ENCODE results near the gene EXOC2.
"Not testable (repeated sequence)": the region's sequence is repeated elsewhere in the genome, so short reads cannot be mapped to it uniquely, and the experiment has no call there.

The EXOC2 gene

GRCh38 chr6:583635-584034 is 109.3 kb downstream of the EXOC2 start:
- DNase-seq (ENCODE audit: low spot score) = no peak

- DNase-seq (ENCODE audit: low spot score) = no peak
These were observed 109.8 kb downstream of the EXOC2 start for GRCh38 chr6:583116-583515.

GRCh38 chr6:582370-582769 is 110.6 kb downstream of the EXOC2 start:
- no peak for DNase-seq (ENCODE audit: low spot score)

- DNase-seq (ENCODE audit: low spot score) = no peak
These were observed 113.6 kb downstream of the EXOC2 start for GRCh38 chr6:579339-579738.

GRCh38 chr6:572596-573265 is 120.2 kb downstream of the EXOC2 start:
- no peak for DNase-seq (ENCODE audit: low spot score)

- no peak for DNase-seq (ENCODE audit: low spot score)
These were observed 121.0 kb downstream of the EXOC2 start for GRCh38 chr6:571892-572291.

- DNase-seq (ENCODE audit: low spot score) = no peak
These were observed 122.1 kb downstream of the EXOC2 start for GRCh38 chr6:570825-571224.

- no peak for DNase-seq (ENCODE audit: low spot score)
These were observed 123.9 kb downstream of the EXOC2 start for GRCh38 chr6:568954-569523.

- DNase-seq (ENCODE audit: low spot score) = no peak
These were observed 124.9 kb downstream of the EXOC2 start for GRCh38 chr6:568085-568484.

- no peak for DNase-seq (ENCODE audit: low spot score)
These were observed 129.1 kb downstream of the EXOC2 start for GRCh38 chr6:563863-564262.

GRCh38 chr6:562052-562676 is 130.8 kb downstream of the EXOC2 start:
- no peak for DNase-seq (ENCODE audit: low spot score)

- DNase-seq (ENCODE audit: low spot score) = not testable (repeated sequence)
These were observed 131.6 kb downstream of the EXOC2 start for GRCh38 chr6:561335-561734.

- DNase-seq (ENCODE audit: low spot score) = peak; percentile 27
These were observed 134.0 kb downstream of the EXOC2 start for GRCh38 chr6:558959-559358.

GRCh38 chr6:558089-558488 is 134.8 kb downstream of the EXOC2 start:
- no peak for DNase-seq (ENCODE audit: low spot score)

GRCh38 chr6:551829-552350 is 141.0 kb downstream of the EXOC2 start:
- no peak for DNase-seq (ENCODE audit: low spot score)

- no peak for DNase-seq (ENCODE audit: low spot score)
These were observed 141.5 kb downstream of the EXOC2 start for GRCh38 chr6:551405-551804.

- no peak for DNase-seq (ENCODE audit: low spot score)
These were observed 143.0 kb downstream of the EXOC2 start for GRCh38 chr6:549906-550305.

GRCh38 chr6:548517-548916 is 144.4 kb downstream of the EXOC2 start:
- DNase-seq (ENCODE audit: low spot score) = peak; percentile 9

GRCh38 chr6:548091-548490 is 144.8 kb downstream of the EXOC2 start:
- DNase-seq (ENCODE audit: low spot score) = no peak

- DNase-seq (ENCODE audit: low spot score) = no peak
These were observed 152.4 kb downstream of the EXOC2 start for GRCh38 chr6:540490-540889.

- no peak for DNase-seq (ENCODE audit: low spot score)
These were observed 155.8 kb downstream of the EXOC2 start for GRCh38 chr6:537114-537513.

- no peak for DNase-seq (ENCODE audit: low spot score)
These were observed 162.5 kb downstream of the EXOC2 start for GRCh38 chr6:530425-530824.

GRCh38 chr6:528989-529388 is 163.9 kb downstream of the EXOC2 start:
- no peak for DNase-seq (ENCODE audit: low spot score)
